Neuronal stem cell (in vitro differentiated cells): Measurements from ENCODE around the gene RRP1.
A peak's percentile ranks its signal among the peaks of the same experiment; 100 is the strongest.

ENCODE experiments used
- DNase-seq: peaks from one replicate; pipeline ENCODE4 v3.0.0-alpha.2; 2013; ENCODE audit warnings: low spot score
- H2AFZ ChIP-seq: one replicate; pipeline ENCODE4 v1.6.1; 2013; ENCODE audit warnings: mild to moderate bottlenecking, low read length, inconsistent platforms
- H2AK5ac ChIP-seq: 2 replicates; pipeline ENCODE4 v1.6.1; 2013; ENCODE audit warnings: low read depth, mild to moderate bottlenecking, inconsistent platforms, low read length, moderate library complexity, mixed read lengths
- H2BK120ac ChIP-seq: 2 replicates; pipeline ENCODE4 v1.6.1; 2013; ENCODE audit warnings: low read depth, mild to moderate bottlenecking, inconsistent platforms, low read length, moderate library complexity, mixed read lengths
- H2BK12ac ChIP-seq: one replicate; pipeline ENCODE4 v1.6.1; 2013; ENCODE audit warnings: low read length, inconsistent platforms
- H2BK15ac ChIP-seq: 2 replicates; pipeline ENCODE4 v1.6.1; 2013; ENCODE audit warnings: mild to moderate bottlenecking, low read length, inconsistent platforms, mixed read lengths
- H2BK5ac ChIP-seq: one replicate; pipeline ENCODE4 v1.6.1; 2013; ENCODE audit warnings: inconsistent platforms, mild to moderate bottlenecking, low read length, moderate library complexity
- H3K14ac ChIP-seq: one replicate; pipeline ENCODE4 v1.6.1; 2013; ENCODE audit warnings: low read length, inconsistent platforms
- H3K18ac ChIP-seq: 2 replicates; pipeline ENCODE4 v1.6.1; 2013; ENCODE audit warnings: low read length, inconsistent platforms
- H3K23ac ChIP-seq: 2 replicates; pipeline ENCODE4 v1.6.1; 2013; ENCODE audit warnings: low read depth, mild to moderate bottlenecking, mixed read lengths, low read length, inconsistent platforms; ENCODE audit not compliant: poor library complexity
- H3K27ac ChIP-seq: replicated peaks from 3 replicates; pipeline ENCODE4 v1.5.1; 2013; ENCODE audit warnings: low read length, inconsistent platforms
- H3K27me3 ChIP-seq, 3 experiments: 2 replicates each; pipeline ENCODE4 v1.6.1; 2013; ENCODE audit warnings: low read length in 3 of 3, mild to moderate bottlenecking in 2 of 3, inconsistent platforms in 1 of 3, low read depth in 1 of 3, mixed read lengths in 1 of 3, moderate library complexity in 1 of 3; ENCODE audit not compliant: control insufficient read depth in 3 of 3, insufficient read depth in 3 of 3
- H3K36me3 ChIP-seq, 2 donors: replicated peaks in 1 of 2; 2 replicates each; pipeline ENCODE4 v1.6.1; 2013; ENCODE audit warnings: low read length in 2 of 2; ENCODE audit not compliant: control insufficient read depth in 2 of 2, insufficient read depth in 2 of 2
- H3K4ac ChIP-seq: 2 replicates; pipeline ENCODE4 v1.6.1; 2013; ENCODE audit warnings: inconsistent platforms, mild to moderate bottlenecking, low read length, moderate library complexity
- H3K4me1 ChIP-seq, 2 donors: 1 replicate in 1 of 2; 2 replicates in 1 of 2; pipeline ENCODE4 v1.6.1; 2013; ENCODE audit warnings: low read length in 2 of 2, low read depth in 1 of 2; ENCODE audit not compliant: control insufficient read depth in 2 of 2, insufficient read depth in 1 of 2
- H3K4me2 ChIP-seq: one replicate; pipeline ENCODE4 v1.6.1; 2013; ENCODE audit warnings: mild to moderate bottlenecking, low read length, inconsistent platforms; ENCODE audit not compliant: insufficient read depth, poor library complexity, severe bottlenecking
- H3K4me3 ChIP-seq, 2 donors: 2 replicates each; pipeline ENCODE4 v1.5.1; 2013; ENCODE audit warnings: low read length in 2 of 2, mild to moderate bottlenecking in 2 of 2, inconsistent platforms in 1 of 2, moderate library complexity in 1 of 2
- H3K79me1 ChIP-seq: one replicate; pipeline ENCODE4 v1.6.1; 2013; ENCODE audit warnings: low read depth, mild to moderate bottlenecking, inconsistent platforms, low read length, moderate library complexity
- H3K9ac ChIP-seq: one replicate; pipeline ENCODE4 v1.6.1; 2013; ENCODE audit warnings: mild to moderate bottlenecking, low read depth, low read length, inconsistent platforms; ENCODE audit not compliant: poor library complexity
- H3K9me3 ChIP-seq, 2 donors: replicated peaks in 1 of 2; 2 replicates each; pipeline versions ENCODE3 to v1.6.1; 2013; ENCODE audit warnings: low read length in 2 of 2, mild to moderate bottlenecking in 2 of 2, inconsistent platforms in 1 of 2, low read depth in 1 of 2, mixed read lengths in 1 of 2, moderate library complexity in 1 of 2; ENCODE audit not compliant: control insufficient read depth in 2 of 2, insufficient read depth in 1 of 2
- H4K8ac ChIP-seq: one replicate; pipeline ENCODE4 v1.6.1; 2013; ENCODE audit warnings: low read depth, mild to moderate bottlenecking, inconsistent platforms, low read length, moderate library complexity
- H4K91ac ChIP-seq: one replicate; pipeline ENCODE4 v1.6.1; 2013; ENCODE audit warnings: low read length, low read depth, mild to moderate bottlenecking, inconsistent platforms; ENCODE audit not compliant: poor library complexity
- WGBS, 2 donors: extraction: QIAGEN DNeasy Blood & Tissue Kit; methylation state at CpG; one replicate each; pipeline ENCODE4 v1.1.7; 2013; ENCODE audit warnings: missing lambda C conversion rate in 2 of 2, mixed read lengths in 1 of 2; ENCODE audit not compliant: insufficient read length in 2 of 2, insufficient replicate concordance in 1 of 2; ENCODE audit errors: extremely low coverage in 2 of 2; 5-methylcytosine and 5-hydroxymethylcytosine counted together

The RRP1 gene

GRCh38 chr21:43813656-43813980 is 24.2 kb downstream of the RRP1 start:
- H2BK15ac ChIP-seq, result peak overlapping the region; percentile 67
- no CpG with 5 or more reads among the region's 5 CpGs for WGBS, 2 donors
- peak overlapping the region; percentile 95 for H2AK5ac ChIP-seq
- no peaks in the 10 kb centered on the region for H3K27me3 ChIP-seq
- peak overlapping the region; percentile 89 for H3K23ac ChIP-seq
- H2AFZ ChIP-seq, result no peak overlapping the region
- no peak overlapping the region for H3K4me3 ChIP-seq
- H3K79me1 ChIP-seq, result peaks cover 2% of the 10 kb centered on the region
- H4K8ac ChIP-seq, result peak overlapping the region; percentile 43
- H4K91ac ChIP-seq, result no peak overlapping the region
- no peak overlapping the region for H3K27ac ChIP-seq
- peak overlapping the region; percentile 82 for H3K14ac ChIP-seq
- no peak for DNase-seq
- peak overlapping the region; percentile 57 for H3K18ac ChIP-seq
- peaks cover 11 to 14% of the 10 kb centered on the region in 2 donors for H3K4me1 ChIP-seq
- H3K4ac ChIP-seq, result peak overlapping the region; percentile 53
- H2BK12ac ChIP-seq, result peak overlapping the region; percentile 94
- H3K9ac ChIP-seq, result peak overlapping the region; percentile 44
- no peak overlapping the region for H2BK5ac ChIP-seq
- H3K36me3 ChIP-seq, result no peaks in the 10 kb centered on the region
- no peak overlapping the region for H2BK120ac ChIP-seq
- peaks cover 3 to 4% of the 10 kb centered on the region in 2 donors for H3K9me3 ChIP-seq
- H3K4me2 ChIP-seq, result no peak overlapping the region

GRCh38 chr21:43814215-43815106 is 25.1 kb downstream of the RRP1 start:
- Histone ChIP-seq H3K4me1 (peaks cover 11 to 14% of the 10 kb centered on the region in 2 donors), H2AK5ac (peak overlapping the region; percentile 5), H3K9me3 (peaks cover 3 to 4% of the 10 kb centered on the region in 2 donors), H3K27me3 (no peaks in the 10 kb centered on the region), H3K4me2 (no peak overlapping the region), H3K4me3 (no peak overlapping the region), H2BK120ac (no peak overlapping the region), H4K8ac (peak overlapping the region; percentile 43), H3K9ac (no peak overlapping the region), H3K18ac (peak overlapping the region; percentile 70), H3K79me1 (peaks cover 2% of the 10 kb centered on the region), H3K4ac (no peak overlapping the region), H4K91ac (no peak overlapping the region), H3K23ac (peak overlapping the region; percentile 3), H2BK12ac (peak overlapping the region; percentile 0), H2BK5ac (peak overlapping the region; percentile 70), H3K14ac (no peak overlapping the region), H2BK15ac (no peak overlapping the region), H2AFZ (no peak overlapping the region), H3K36me3 (no peaks in the 10 kb centered on the region), H3K27ac (no peak overlapping the region)
- no CpG with 5 or more reads among the region's 28 CpGs for WGBS, 2 donors
- no peak for DNase-seq

DNA sequence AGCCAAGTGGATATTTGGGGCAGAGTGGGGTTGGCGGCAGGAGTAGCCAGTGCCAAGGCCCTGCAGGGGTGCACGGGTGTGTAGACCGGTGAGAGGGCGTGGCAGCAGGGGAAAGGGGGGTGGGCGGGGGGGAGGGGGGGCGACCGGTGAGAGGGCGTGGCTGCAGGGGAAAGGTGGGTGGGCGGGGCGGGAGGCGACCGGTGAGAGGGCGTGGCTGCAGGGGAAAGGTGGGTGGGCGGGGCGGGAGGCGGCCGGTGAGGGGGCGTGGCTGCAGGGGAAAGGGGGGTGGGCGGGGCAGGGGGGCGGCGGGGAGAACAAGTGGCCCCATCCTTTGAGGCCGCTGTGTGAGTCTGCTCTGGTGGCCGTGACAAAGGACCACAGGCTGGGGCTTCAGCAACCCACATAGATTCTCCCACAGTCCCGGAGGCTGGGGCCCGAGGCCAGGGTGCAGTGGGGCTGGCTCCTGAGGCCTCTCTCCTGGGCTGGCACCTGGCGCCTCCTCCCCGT is 25.8 kb downstream of the RRP1 start:
- peak overlapping the region; percentile 43 for H4K8ac ChIP-seq
- no peak overlapping the region for H2BK120ac ChIP-seq
- peaks cover 2% of the 10 kb centered on the region for H3K79me1 ChIP-seq
- no peak overlapping the region for H2AFZ ChIP-seq
- peaks cover 3 to 4% of the 10 kb centered on the region in 2 donors for H3K9me3 ChIP-seq
- H3K9ac ChIP-seq, result no peak overlapping the region
- peaks cover 11 to 14% of the 10 kb centered on the region in 2 donors for H3K4me1 ChIP-seq
- no peaks in the 10 kb centered on the region for H3K27me3 ChIP-seq
- no peaks in the 10 kb centered on the region for H3K36me3 ChIP-seq
- DNase-seq, result no peak
- no peak overlapping the region for H2BK12ac ChIP-seq
- H2BK15ac ChIP-seq, result no peak overlapping the region
- H3K4me2 ChIP-seq, result peak overlapping the region; percentile 24
- H3K4me3 ChIP-seq, result no peak overlapping the region
- H3K14ac ChIP-seq, result peak overlapping the region; percentile 51
- H3K18ac ChIP-seq, result peak overlapping the region; percentile 70
- peak overlapping the region; percentile 70 for H2BK5ac ChIP-seq
- H4K91ac ChIP-seq, result no peak overlapping the region
- no peak overlapping the region for H3K27ac ChIP-seq
- H3K4ac ChIP-seq, result no peak overlapping the region
- no peak overlapping the region for H2AK5ac ChIP-seq
- no CpG with 5 or more reads among the region's 27 CpGs for WGBS, 2 donors
- H3K23ac ChIP-seq, result peak overlapping the region; percentile 87

DNA sequence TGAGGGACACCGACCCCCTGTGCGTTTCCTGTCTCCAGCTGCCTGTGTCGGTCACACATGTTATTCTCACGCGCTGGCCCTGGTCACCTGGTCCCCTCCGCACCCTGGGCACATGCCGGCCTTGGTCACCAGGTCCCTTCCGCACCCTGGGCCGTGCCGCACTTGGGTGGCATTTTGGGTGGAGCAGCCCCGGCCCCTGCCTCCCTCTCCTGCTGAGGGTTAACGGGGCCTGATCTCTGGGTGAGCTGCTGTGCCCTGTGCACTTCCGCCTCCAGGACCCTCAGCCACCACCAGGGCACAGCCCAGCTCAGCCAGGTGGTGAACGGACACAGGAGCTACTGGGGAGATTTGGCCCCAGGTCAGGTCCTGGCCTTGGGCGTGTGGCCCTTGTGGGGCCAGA is 26.6 kb downstream of the RRP1 start:
- peak overlapping the region; percentile 38 for H4K91ac ChIP-seq
- H3K79me1 ChIP-seq, result no peaks in the 10 kb centered on the region
- H3K4me3 ChIP-seq, result no peak overlapping the region
- DNase-seq, result no peak
- no peaks in the 10 kb centered on the region for H3K27me3 ChIP-seq
- H3K9me3 ChIP-seq, result peaks cover 3 to 6% of the 10 kb centered on the region in 2 donors
- no peaks in the 10 kb centered on the region for H3K36me3 ChIP-seq
- H3K18ac ChIP-seq, result peak overlapping the region; percentile 50
- no peak overlapping the region for H3K23ac ChIP-seq
- peak overlapping the region; percentile 48 for H2BK5ac ChIP-seq
- no peak overlapping the region for H3K27ac ChIP-seq
- no peak overlapping the region for H3K4me2 ChIP-seq
- peak overlapping the region; percentile 75 for H3K14ac ChIP-seq
- no peak overlapping the region for H2BK12ac ChIP-seq
- no peak overlapping the region for H4K8ac ChIP-seq
- H2BK15ac ChIP-seq, result no peak overlapping the region
- peak overlapping the region; percentile 48 for H2AK5ac ChIP-seq
- peaks cover 6 to 10% of the 10 kb centered on the region in 2 donors for H3K4me1 ChIP-seq
- peak overlapping the region; percentile 0 for H3K4ac ChIP-seq
- no peak overlapping the region for H3K9ac ChIP-seq
- no CpG with 5 or more reads among the region's 15 CpGs for WGBS, 2 donors
- no peak overlapping the region for H2AFZ ChIP-seq
- H2BK120ac ChIP-seq, result no peak overlapping the region
